Transverse colon (tissue), 4 donors: ENCODE data around the gene PDE4B. TPM values are rescaled to one million over a fixed set of nuclear protein-coding genes. Genes with fewer than 3 reads are reported as not detected.

Experiments
- DNase-seq: peaks from one replicate; pipeline ENCODE4 v3.0.0-alpha.2; 2019
- H3K27ac ChIP-seq, 4 donors: fragments of 200-600 bp; sonication (generic); 2 replicates each; pipeline ENCODE4 v1.5.1; 2016 to 2018; ENCODE audit warnings: inconsistent platforms in 4 of 4
- H3K27me3 ChIP-seq: fragments of 200-600 bp; sonication (generic); 2 replicates; pipeline ENCODE4 v1.5.1; 2017; ENCODE audit warnings: inconsistent platforms
- H3K36me3 ChIP-seq, 4 donors: fragments of 200-600 bp; sonication (generic); 2 replicates each; pipeline ENCODE4 v1.5.1; 2017 to 2019; ENCODE audit warnings: inconsistent platforms in 4 of 4
- H3K4me1 ChIP-seq, 4 donors: fragments of 200-600 bp; sonication (generic); 2 replicates each; pipeline ENCODE4 v1.5.1; 2017 to 2020; ENCODE audit warnings: inconsistent platforms in 4 of 4
- H3K4me3 ChIP-seq, 4 donors: fragments of 200-600 bp; sonication (generic); 1 replicate in 1 of 4; 2 replicates in 3 of 4; pipeline versions ENCODE4 v1.5.1 to v1.6.1; 2017 to 2019; ENCODE audit warnings: inconsistent platforms in 4 of 4
- H3K9me3 ChIP-seq, 2 donors: fragments of 200-600 bp; sonication (generic); 2 replicates each; pipeline ENCODE4 v1.5.1; 2017 to 2019; ENCODE audit warnings: inconsistent platforms in 2 of 2
- EP300 ChIP-seq: sonication (generic); formaldehyde crosslinking; IDR thresholded peaks from one replicate; pipeline ENCODE4 v1.6.1; 2017; ENCODE audit warnings: antibody characterized with exemption, low read depth
- POLR2A ChIP-seq: fragments of 450-650 bp; IDR thresholded peaks from one replicate; pipeline ENCODE4 v1.6.1; 2016; ENCODE audit warnings: antibody characterized with exemption, mild to moderate bottlenecking, moderate library complexity
- POLR2AphosphoS5 ChIP-seq, 3 donors: sonication (generic); formaldehyde crosslinking; IDR thresholded peaks; one replicate each; pipeline ENCODE4 v1.6.1; 2016; ENCODE audit warnings: antibody characterized with exemption in 3 of 3
- WGBS, 2 donors: methylation state at CpG; one replicate each; pipeline ENCODE4 v1.1.5; 2018; ENCODE audit warnings: low coverage in 1 of 2; 5-methylcytosine and 5-hydroxymethylcytosine counted together
- in situ Hi-C, 4 donors: fragments of 200-750 bp; cut with MboI; loops; one replicate each; pipeline versions ENCODE4 v1.15.0 to v1.15.1; 2017; ENCODE audit warnings: low sequenced_read_pairs in 3 of 4, low pct_ligation_motif_present in 1 of 4, low pct_unique_long_range_greater_than_20kb in 1 of 4
- intact Hi-C: fragments of 100-400 bp; cut with DNase I; formaldehyde crosslinking; loops from one replicate; pipeline ENCODE4 v1.15.1; 2023; ENCODE audit warnings: low total_unique reads
- total RNA-seq, 4 donors: library from RNA; depleted of rRNA; stranded (reverse); fragments of >200 nt; gene quantifications; one replicate each; pipeline ENCODE4 v1.1.0, GENCODE V29; 2016
- TF ChIP-seq, protein P1 (sequence below), 5 experiments: fragments of 200-600 bp in 3 of 5; fragments of 450-650 bp in 2 of 5; sonication (generic) in 3 of 5; IDR thresholded peaks; 1 replicate in 2 of 5; 2 replicates in 3 of 5; pipeline ENCODE4 v1.5.1; 2016 to 2017; ENCODE audit warnings: antibody characterized with exemption in 5 of 5, inconsistent platforms in 3 of 5, mild to moderate bottlenecking in 2 of 5, moderate library complexity in 1 of 5

Gene PDE4B
- total RNA-seq, 4 donors from 2014 or later: 4.5 to 14.8 (median 6.5) TPM

DNA sequence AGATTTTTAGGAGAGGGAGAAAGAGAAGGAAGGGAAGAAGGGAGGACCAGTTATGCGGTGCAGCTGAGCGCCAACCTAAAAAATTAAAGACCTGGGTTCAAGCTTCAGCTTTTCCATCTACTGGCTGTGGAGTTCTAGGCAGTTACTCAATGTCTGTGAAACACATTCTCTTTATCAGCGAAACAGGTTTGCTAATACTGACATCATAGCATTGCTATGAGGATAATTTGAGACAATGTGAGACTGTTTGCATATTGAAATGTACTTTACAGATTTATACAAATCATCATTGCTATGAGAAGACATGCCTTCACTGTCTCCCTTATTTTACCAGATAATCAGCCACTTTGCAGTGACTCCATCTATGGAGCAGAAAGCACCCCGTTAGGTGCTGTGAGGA lies 518.4 kb downstream of the PDE4B start:
- Histone ChIP-seq H3K9me3 (no peaks in the 10 kb centered on the region), H3K4me3 (no peak overlapping the region), H3K4me1 (peaks cover 0 to 5% (median 0%) of the 10 kb centered on the region in 4 donors), H3K27me3 (no peaks in the 10 kb centered on the region), H3K36me3 (no peaks in the 10 kb centered on the region), H3K27ac (no peak overlapping the region)
- in situ Hi-C loops: no loop called here
- 72 to 97% methylated on average over 3 to 4 of the region's 4 CpGs for WGBS, 2 donors
- TF ChIP-seq POLR2AphosphoS5 (IDR thresholded peaks at IDR 0.05): no peak
- TF ChIP-seq, protein P1, sequence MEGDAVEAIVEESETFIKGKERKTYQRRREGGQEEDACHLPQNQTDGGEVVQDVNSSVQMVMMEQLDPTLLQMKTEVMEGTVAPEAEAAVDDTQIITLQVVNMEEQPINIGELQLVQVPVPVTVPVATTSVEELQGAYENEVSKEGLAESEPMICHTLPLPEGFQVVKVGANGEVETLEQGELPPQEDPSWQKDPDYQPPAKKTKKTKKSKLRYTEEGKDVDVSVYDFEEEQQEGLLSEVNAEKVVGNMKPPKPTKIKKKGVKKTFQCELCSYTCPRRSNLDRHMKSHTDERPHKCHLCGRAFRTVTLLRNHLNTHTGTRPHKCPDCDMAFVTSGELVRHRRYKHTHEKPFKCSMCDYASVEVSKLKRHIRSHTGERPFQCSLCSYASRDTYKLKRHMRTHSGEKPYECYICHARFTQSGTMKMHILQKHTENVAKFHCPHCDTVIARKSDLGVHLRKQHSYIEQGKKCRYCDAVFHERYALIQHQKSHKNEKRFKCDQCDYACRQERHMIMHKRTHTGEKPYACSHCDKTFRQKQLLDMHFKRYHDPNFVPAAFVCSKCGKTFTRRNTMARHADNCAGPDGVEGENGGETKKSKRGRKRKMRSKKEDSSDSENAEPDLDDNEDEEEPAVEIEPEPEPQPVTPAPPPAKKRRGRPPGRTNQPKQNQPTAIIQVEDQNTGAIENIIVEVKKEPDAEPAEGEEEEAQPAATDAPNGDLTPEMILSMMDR (IDR thresholded peaks at IDR 0.05): no peak
- TF ChIP-seq POLR2A: no peak
- TF ChIP-seq EP300: no peak
- DNase-seq: no peak
- intact Hi-C loops: no loop called here

DNA sequence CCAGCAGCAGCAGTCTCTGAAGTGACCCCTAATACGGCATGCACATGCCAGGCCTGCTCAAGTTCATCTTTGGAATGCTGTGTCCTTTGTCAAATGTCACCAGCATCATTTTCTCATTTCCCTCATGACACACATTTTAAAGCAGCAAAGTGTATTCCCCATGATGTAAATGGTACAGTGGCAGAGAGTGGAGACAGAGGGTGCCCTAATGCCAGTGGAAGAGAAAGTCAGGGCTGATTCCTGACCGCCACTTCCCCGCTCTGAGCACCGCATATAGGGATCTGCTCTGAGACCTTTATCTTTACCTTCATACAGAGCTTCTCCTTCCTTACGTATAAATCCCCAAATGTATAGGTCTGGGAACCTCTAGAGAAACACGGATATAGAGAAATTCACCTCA lies 518.9 kb downstream of the PDE4B start:
- in situ Hi-C loops: no loop called here
- TF ChIP-seq EP300 (no peak), POLR2AphosphoS5 (IDR thresholded peaks at IDR 0.05) (no peak), POLR2A (no peak)
- TF ChIP-seq, protein P1 (IDR thresholded peaks at IDR 0.05): no peak
- 97 to 98% methylated on average over 5 to 6 of the region's 6 CpGs for WGBS, 2 donors

DNA sequence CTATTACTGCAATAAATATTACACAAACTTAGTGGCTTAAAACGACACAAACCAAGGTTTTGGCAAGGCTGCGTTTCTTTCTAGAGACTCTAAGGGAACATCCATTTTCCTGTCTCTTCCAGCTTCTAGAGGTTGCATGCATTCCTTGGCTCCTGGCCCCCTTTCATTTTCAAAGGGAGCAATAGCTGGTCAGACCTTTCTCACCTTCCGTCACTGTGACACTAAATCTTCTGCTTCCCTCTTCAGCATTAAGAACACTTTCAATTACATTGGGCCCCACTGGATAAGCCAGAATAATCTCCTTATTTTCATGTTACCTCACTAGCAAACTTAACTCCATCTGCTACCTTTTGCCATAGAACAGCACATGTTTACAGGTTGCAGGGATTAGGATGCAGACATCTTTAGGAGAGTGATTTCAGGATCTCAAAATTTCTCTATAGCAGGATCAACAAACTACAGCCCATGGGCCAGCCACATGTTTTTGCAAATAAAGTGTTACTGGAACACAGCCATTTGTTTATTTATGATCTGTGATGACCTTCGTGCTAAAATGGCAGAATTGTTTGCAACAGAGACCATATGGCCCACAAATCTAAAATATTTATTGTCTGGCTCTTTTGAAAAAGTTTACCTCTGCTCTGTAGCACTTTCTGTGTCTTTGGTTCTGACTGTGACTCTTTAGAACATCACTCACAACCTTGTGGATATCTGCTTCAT lies 519.7 kb downstream of the PDE4B start:
- Histone ChIP-seq H3K9me3 (no peaks in the 10 kb centered on the region), H3K4me1 (peaks cover 0 to 17% (median 0%) of the 10 kb centered on the region in 4 donors), H3K27ac (no peak overlapping the region), H3K27me3 (no peaks in the 10 kb centered on the region), H3K36me3 (no peaks in the 10 kb centered on the region), H3K4me3 (no peak overlapping the region)
- in situ Hi-C loops (no loop called here), intact Hi-C loops (no loop called here)
- TF ChIP-seq, protein P1 (IDR thresholded peaks at IDR 0.05): no peak
- TF ChIP-seq POLR2AphosphoS5 (IDR thresholded peaks at IDR 0.05) (no peak), POLR2A (no peak), EP300 (no peak)
- no peak for DNase-seq
- 53 to 88% methylated on average over 3 to 4 of the region's 4 CpGs for WGBS, 2 donors

More for the DNA sequence above, 518.9 kb downstream of the PDE4B start:
- H3K9me3 ChIP-seq: no peaks in the 10 kb centered on the region
- no peaks in the 10 kb centered on the region for H3K36me3 ChIP-seq
- peaks cover 0 to 10% (median 0%) of the 10 kb centered on the region in 4 donors for H3K4me1 ChIP-seq
- DNase-seq: no peak
- H3K27ac ChIP-seq: no peak overlapping the region
- no peak overlapping the region for H3K4me3 ChIP-seq
- intact Hi-C loops: no loop called here
- H3K27me3 ChIP-seq: no peaks in the 10 kb centered on the region

DNA sequence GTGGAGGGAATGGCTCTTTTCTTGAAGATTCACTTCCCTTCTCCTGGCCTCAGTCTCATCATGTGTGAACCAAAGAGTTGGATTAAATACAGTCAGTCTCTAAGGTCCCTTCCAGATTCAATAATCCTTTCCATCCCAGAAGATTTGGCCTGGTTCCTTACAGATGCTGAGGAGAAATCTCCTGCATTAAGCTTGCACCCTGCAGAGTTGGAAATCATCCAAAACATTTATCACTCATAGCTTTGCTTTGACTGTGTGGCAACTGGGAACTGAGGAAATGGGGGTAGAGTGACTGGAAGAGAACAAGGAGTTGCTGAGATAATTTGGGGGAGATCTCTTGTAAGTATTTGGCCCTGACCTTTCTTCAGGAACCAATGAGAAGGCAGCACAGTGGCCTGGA lies 520.7 kb downstream of the PDE4B start:
- intact Hi-C loops: no loop called here
- no peaks in the 10 kb centered on the region for H3K27me3 ChIP-seq
- H3K9me3 ChIP-seq: no peaks in the 10 kb centered on the region
- no peaks in the 10 kb centered on the region for H3K36me3 ChIP-seq
- no peak for DNase-seq
- peaks cover 0 to 17% (median 0%) of the 10 kb centered on the region in 4 donors for H3K4me1 ChIP-seq
- TF ChIP-seq EP300 (no peak), POLR2AphosphoS5 (IDR thresholded peaks at IDR 0.05) (no peak), POLR2A (no peak)
- TF ChIP-seq, protein P1 (IDR thresholded peaks at IDR 0.05): no peak
- H3K27ac ChIP-seq: no peak overlapping the region
- no peak overlapping the region for H3K4me3 ChIP-seq
- in situ Hi-C loops: no loop called here
